GM08714 (cell line): ENCODE results near the gene HES3.

Experiments
- H3K4me3 ChIP-seq: fragments of 200-500 bp; sonication (Bioruptor generic); 2 replicates; pipeline ENCODE4 v1.5.1; 2014; ENCODE audit warnings: mild to moderate bottlenecking, low read length, inconsistent platforms
- ZNF274 ChIP-seq: IDR thresholded peaks from 2 replicates; pipeline ENCODE4 v1.6.1; 2012; ENCODE audit warnings: mild to moderate bottlenecking, low read depth, low read length

HES3 gene

GRCh38 chr1:6281511-6282402 lies 37.8 kb downstream of the HES3 start:
- no peak for TF ChIP-seq ZNF274
- no peak overlapping the region for H3K4me3 ChIP-seq

DNA sequence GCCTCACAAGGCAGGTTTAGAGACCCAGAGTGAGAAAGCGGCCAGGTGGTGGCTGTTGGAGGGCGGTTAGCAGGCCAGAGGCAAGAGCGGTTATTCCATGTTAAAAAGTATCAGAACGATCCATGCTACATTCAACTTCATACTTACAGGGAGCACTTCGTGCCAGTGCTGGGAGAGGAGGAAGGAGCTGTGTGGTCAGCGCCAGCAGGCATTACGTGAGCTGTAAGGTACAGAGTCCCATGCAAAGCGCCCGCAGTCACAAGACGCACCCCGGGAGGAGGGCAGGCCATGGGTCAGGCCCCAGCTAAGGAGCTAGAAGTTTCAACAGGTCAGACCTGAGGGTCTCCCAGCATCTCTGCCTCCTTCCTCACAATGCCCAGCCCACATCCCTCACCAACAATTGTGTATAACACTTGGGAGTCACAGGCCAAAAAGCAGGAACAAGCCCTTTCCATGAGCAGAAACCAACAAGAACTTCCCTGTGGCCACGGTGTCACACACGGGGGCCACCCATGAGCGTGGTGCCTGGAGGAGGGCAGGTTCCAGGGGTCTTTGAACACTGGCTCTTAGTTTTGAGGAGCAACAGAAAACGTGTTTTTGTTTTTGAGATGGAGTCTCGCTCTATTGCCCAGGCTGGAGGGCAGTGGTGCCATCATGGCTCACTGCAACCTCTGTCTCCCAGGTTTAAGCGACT lies 38.7 kb downstream of the HES3 start:
- TF ChIP-seq ZNF274: no peak
- H3K4me3 ChIP-seq: no peak overlapping the region

DNA sequence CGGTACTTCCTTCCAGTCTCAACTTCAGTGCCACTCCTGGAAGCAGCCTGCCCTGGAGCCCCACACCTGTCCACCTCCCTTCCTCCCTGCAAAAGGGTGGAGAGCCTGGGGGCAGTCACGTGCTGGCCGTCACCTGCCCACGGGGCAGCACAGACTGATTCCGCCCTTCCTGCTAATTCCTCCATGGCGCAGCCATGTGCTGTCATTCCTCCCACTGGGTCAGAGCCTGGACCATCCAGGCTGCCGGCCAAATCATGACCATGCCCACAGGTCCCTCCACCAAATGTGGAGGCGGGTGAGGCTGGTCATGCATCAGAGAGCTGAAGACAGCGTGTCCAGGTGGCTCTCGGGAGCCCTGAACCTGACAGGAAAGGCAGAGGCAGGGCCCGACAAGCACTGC lies 41.4 kb downstream of the HES3 start:
- TF ChIP-seq ZNF274: no peak
- no peak overlapping the region for H3K4me3 ChIP-seq

GRCh38 chr1:6286266-6286665 lies 42.3 kb downstream of the HES3 start:
- no peak overlapping the region for H3K4me3 ChIP-seq
- no peak for TF ChIP-seq ZNF274

- no peak for TF ChIP-seq ZNF274
- H3K4me3 ChIP-seq: no peak overlapping the region
Observed at GRCh38 chr1:6287029-6287428, 43.0 kb downstream of the HES3 start.

DNA sequence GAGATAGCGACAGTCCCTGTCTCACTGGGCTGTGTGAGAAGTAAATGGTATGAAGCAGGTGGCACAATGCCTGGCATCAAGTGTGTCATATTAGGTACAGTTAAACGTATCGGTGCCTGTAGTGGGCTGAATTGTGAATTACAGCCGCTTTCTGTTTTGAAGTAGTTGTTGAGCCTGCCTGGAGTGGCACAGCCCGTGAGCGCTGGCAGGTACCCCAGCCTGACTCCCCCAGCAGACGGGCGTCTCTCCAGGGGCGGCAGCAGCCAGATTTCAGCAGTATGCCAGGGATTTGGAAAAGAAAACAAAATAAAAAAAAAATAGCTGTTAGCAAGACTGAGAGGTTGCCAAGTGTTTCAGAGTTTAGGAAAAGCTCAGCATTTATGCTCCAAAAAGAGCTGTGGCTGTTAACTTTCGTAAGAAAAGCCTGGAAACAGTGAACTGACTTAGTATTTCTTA lies 43.5 kb downstream of the HES3 start:
- no peak for TF ChIP-seq ZNF274
- no peak overlapping the region for H3K4me3 ChIP-seq

GRCh38 chr1:6288026-6288425 lies 44.0 kb downstream of the HES3 start:
- no peak for TF ChIP-seq ZNF274

DNA sequence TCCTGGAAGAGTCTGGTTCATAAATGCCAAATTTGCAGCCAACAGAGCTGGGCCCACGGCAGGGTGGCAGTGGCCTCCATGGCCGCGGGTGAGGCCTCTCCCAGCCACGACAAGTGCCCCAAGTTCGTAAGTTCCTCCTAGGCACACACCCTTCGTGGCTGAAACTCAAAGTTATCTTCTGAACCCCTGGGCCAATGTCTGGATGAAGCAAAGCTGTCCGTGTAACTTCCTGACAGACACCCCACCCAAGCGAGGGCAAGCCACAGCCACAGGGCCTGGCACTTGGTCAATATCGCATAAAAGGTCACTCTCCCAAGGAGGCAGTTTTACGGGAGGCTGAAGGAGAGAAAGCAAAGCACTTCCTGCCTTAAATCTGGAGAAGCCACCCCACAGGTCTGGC lies 44.7 kb downstream of the HES3 start:
- H3K4me3 ChIP-seq: no peak overlapping the region
- TF ChIP-seq ZNF274: no peak

More at GRCh38 chr1:6288026-6288425, 44.0 kb downstream of the HES3 start:
- H3K4me3 ChIP-seq: no peak overlapping the region

GRCh38 chr1:6292102-6292501 lies 48.1 kb downstream of the HES3 start:
- no peak for TF ChIP-seq ZNF274
- H3K4me3 ChIP-seq: no peak overlapping the region

GRCh38 chr1:6294080-6294889 lies 50.3 kb downstream of the HES3 start:
- H3K4me3 ChIP-seq: no peak overlapping the region
- no peak for TF ChIP-seq ZNF274

DNA sequence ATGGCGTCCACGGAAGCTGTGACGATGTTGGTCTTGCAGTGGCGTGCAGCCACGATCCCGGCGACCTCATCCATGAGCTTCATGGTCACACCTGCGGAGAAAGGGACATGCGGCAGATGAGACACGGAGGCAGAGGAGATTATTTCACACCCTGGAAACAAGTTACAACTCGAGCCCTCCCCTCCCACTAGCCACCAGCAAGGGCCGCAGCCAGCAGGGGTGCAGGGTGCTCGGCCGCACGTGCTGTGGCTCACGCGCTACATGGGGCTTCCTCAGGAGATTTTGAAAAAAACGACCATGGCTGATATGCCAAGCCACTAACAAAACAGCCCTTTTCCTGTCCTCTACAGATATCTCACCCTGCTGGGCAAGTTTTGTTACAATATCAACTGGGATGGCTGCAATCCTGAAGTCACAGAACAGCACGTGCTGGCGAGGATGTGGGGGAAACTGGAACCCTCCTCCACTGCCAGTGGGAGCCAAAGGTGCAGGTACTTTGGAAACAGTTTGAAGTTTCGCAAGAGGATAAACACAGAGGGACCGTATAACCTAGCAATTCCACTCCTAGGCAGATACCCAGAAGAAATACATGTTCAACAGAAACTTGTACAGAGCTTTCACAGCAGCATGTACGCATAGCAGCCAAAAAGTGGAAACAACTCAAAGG lies 51.0 kb downstream of the HES3 start:
- no peak overlapping the region for H3K4me3 ChIP-seq
- no peak for TF ChIP-seq ZNF274
